ENCODE results near the gene TRPM6. TPM values are rescaled to one million over a fixed set of nuclear protein-coding genes. Genes with fewer than 3 reads are reported as not detected.

The TRPM6 gene
- total RNA-seq, 1 donor from 2014 or later = 1.3 TPM

DNA sequence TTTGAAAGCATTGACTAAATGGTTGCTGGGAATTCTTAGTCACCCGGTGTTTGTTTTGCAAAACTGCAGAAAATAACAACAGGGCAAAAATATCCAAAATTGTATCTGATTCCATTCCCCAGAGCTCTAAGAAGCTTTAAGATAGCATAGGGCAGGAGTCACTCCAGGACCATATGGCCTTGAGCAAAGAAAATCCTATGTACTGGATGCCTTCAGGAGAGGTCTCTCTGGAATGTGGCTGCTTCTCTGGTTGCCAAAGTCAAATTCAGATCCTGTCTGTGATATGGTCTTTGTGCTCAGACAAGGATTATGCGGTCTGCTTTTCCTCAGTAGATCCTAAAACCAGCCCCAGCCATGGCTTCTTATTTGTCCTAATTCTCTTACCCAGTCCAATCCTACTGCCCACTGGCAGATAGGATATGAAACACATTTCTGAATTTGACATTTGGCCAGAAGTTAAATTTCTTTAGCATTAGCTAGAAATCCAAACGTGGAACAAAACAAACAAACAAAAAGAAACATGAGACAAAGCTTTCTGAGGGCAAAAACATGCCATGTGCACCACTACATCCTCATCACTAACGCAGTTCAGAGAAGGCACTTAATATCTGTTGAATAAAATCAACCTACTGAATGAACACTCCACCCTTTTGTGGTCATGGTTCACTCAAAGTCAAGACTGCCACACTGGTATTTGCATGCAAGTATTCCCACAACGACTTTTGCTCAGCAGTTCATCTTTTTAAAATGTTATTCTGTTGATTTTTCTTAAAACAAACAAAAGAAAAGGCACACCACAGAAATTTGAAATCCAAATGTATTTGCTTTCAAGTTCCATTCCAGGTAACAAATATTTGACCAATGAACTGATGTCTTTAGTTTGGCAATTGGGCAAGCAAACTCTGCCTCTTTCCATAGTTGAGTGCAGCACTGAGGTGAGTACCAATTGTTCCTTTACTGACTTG lies 165.7 kb downstream of the TRPM6 start:
- no peak for DNase-seq (ENCODE audit: low spot score)

DNA sequence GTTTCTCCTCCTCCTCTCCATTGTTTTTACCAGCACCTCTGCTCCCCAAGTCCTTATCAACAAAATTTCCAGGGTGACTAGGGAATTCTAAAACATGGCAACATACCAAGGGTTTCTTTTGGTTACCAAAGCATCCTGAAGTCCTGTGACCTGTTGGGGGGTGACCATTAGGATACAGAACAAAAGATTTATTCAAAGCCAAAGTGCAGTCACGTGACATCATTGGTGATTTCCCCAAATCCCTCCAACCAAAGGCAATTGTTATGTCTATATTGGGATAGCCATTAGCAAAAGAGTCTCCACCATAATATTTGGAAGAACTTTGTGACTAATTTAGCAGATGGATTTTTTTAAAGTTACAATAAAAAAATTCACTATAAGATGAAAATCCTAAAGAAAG lies 168.4 kb downstream of the TRPM6 start:
- DNase-seq (ENCODE audit: low spot score) = no peak

DNA sequence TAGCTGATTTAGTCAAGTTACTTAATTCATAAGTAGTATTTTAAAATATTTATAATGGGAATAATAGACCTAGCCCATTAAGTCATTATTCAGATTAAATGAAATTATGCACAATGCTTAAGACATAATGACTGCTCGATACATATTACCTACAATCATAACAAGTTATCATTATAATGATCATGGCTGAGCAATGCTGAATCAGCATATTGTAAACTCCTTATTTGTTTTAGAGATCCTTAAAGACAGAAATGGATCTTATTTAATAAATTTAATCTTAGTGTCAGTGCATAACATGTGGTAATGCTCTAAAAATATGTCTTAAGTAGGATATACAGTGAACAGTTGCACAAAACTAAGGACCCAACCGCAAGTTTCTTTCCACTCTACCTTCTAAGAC lies 169.0 kb downstream of the TRPM6 start:
- DNase-seq (ENCODE audit: low spot score) = no peak

GRCh38 chr9:74711341-74711740 lies 176.4 kb downstream of the TRPM6 start:
- no peak for DNase-seq (ENCODE audit: low spot score)

DNA sequence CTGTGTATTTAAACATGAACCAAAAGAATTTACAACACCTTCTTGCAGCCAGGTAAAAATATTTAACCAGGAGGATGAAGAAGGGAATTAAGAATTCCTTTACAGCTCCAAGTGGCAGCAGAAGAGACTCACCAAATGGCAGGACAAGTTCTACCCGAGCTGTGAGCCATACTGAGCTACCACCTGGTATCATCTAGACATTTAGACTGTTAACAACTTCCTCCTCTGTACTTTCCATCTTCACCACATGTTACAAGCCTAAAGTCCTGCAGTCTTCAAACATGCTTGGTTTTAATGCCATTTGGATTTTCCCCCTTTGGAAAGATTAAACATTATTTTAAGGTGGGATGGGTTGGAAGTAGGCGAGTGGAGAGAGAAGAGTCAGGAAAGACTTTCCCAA lies 190.2 kb downstream of the TRPM6 start:
- no peak for DNase-seq (ENCODE audit: low spot score)

- no peak for DNase-seq (ENCODE audit: low spot score)
These were observed 191.2 kb downstream of the TRPM6 start for GRCh38 chr9:74696520-74696919.

GRCh38 chr9:74691058-74691457 lies 196.7 kb downstream of the TRPM6 start:
- no peak for DNase-seq (ENCODE audit: low spot score)

DNA sequence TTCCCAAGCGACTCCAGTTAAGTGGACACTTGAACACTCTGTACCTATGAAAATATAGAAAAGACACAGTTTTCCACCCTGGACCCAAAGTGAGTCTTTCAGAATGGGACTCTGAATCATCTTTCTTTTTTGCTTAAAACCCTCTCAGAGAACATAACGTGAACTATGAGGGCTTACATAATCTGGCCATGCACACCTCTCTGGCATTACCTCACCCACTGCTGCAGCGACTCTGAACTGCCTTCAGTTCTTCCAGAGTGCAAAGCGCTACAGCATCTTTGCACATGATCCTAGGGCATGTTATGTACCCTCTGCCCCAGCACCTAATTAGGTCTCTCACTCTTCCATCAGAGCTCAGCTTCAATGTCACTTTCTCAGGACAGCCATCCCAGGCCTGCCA lies 204.4 kb downstream of the TRPM6 start:
- no peak for DNase-seq (ENCODE audit: low spot score)

GRCh38 chr9:74681906-74682305 lies 205.8 kb downstream of the TRPM6 start:
- no peak for DNase-seq (ENCODE audit: low spot score)

DNA sequence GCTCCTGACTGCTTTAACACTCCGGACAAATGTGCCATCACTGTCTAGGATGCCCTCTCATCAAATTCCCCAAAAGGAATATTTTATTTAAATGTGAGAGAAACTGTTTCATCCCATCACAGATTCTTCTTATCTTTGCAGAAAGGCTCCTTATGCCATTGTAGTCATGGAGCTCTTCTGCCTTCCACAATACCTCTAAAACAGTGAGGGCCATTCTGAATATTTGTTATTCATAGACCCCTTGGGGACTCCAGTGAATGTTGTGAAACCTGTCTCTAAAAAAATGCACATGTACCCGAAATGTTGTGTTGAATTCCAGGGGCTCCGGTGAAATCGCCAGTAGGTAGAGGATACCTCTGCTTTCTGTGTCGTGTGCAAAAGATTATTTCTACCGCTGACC lies 213.6 kb downstream of the TRPM6 start:
- no peak for DNase-seq (ENCODE audit: low spot score)

Other genes with a start within 250 kb of the TRPM6 start
- gene C9orf40, start 65.0 kb upstream of the TRPM6 start, total RNA-seq = 3.3 TPM
- gene CARNMT1, start 140.4 kb upstream of the TRPM6 start, total RNA-seq = 14.6 TPM
- gene NMRK1, start 200.2 kb upstream of the TRPM6 start, total RNA-seq = 33.7 TPM
- 69.7 TPM for gene OSTF1, start 200.6 kb upstream of the TRPM6 start, total RNA-seq

Data from mesenteric fat pad (tissue), 1 donor.